ENCODE measurements around the gene PCGF1.
A peak's percentile ranks its signal among the peaks of the same experiment; 100 is the strongest.

Gene PCGF1

GRCh38 chr2:74507145-74507925 lies at the start of gene PCGF1:
TSS of gene PCGF1 (minus strand) at chr2:74507695. CDS start at chr2:74507668, 27 bp downstream.
- peak; percentile 53 for TF ChIP-seq CTCF (IDR thresholded peaks at IDR 0.05; ENCODE audit: control insufficient read depth, insufficient read depth, low read depth, low read length, missing control alignments)
- peak; percentile 93 for DNase-seq (ENCODE audit: low read depth)
- peak within 1 kb of the TSS; percentile 84 for H3K4me3 ChIP-seq (ENCODE audit: control insufficient read depth, low read depth, low read length)

- no peak for DNase-seq (ENCODE audit: low read depth)
- H3K4me3 ChIP-seq (ENCODE audit: control insufficient read depth, low read depth, low read length), result no peak overlapping the region
- TF ChIP-seq CTCF (IDR thresholded peaks at IDR 0.05; ENCODE audit: control insufficient read depth, insufficient read depth, low read depth, low read length, missing control alignments), result no peak
These were observed 49.4 kb upstream of the PCGF1 start for GRCh38 chr2:74556831-74557370.

- H3K4me3 ChIP-seq (ENCODE audit: control insufficient read depth, low read depth, low read length), result no peak overlapping the region
- TF ChIP-seq CTCF (IDR thresholded peaks at IDR 0.05; ENCODE audit: control insufficient read depth, insufficient read depth, low read depth, low read length, missing control alignments), result no peak
- no peak for DNase-seq (ENCODE audit: low read depth)
These were observed 48.7 kb upstream of the PCGF1 start for GRCh38 chr2:74556159-74556558.

- no peak for TF ChIP-seq CTCF (IDR thresholded peaks at IDR 0.05; ENCODE audit: control insufficient read depth, insufficient read depth, low read depth, low read length, missing control alignments)
- DNase-seq (ENCODE audit: low read depth), result no peak
- peak overlapping the region; percentile 94 for H3K4me3 ChIP-seq (ENCODE audit: control insufficient read depth, low read depth, low read length)
These were observed 48.2 kb upstream of the PCGF1 start for GRCh38 chr2:74555610-74556103.

DNA sequence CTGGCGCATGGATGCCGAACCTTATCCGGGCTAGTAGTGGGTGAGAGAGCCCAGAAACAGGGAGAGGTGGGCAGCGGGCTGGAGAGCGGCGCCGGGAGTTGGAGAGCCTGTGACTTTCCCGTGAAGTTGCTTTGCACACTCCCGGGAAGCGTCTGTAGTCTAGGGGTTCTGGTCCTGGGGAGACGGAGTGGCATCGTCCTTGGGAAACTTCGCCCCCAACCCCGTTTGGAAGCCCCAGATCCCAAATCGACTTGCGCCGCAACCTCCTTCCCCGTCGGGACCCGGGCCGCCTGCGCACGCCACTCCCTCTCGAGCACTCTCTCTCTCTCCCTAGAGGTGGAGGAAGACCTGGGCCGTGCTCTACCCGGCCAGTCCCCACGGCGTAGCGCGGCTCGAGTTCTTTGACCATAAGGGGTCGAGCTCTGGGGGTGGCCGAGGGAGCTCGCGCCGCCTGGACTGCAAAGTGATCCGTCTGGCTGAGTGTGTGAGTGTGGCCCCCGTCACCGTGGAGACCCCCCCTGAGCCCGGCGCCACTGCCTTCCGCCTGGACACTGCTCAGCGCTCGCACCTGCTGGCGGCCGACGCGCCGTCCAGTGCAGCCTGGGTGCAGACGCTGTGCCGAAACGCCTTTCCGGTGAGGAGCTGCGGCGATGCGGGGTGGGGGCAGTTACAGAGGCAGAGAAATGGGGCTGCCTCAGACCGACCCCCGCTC lies 47.5 kb upstream of the PCGF1 start:
- peak overlapping the region; percentile 94 for H3K4me3 ChIP-seq (ENCODE audit: control insufficient read depth, low read depth, low read length)
- no peak for DNase-seq (ENCODE audit: low read depth)
- TF ChIP-seq CTCF (IDR thresholded peaks at IDR 0.05; ENCODE audit: control insufficient read depth, insufficient read depth, low read depth, low read length, missing control alignments), result no peak

- no peak for DNase-seq (ENCODE audit: low read depth)
- TF ChIP-seq CTCF (IDR thresholded peaks at IDR 0.05; ENCODE audit: control insufficient read depth, insufficient read depth, low read depth, low read length, missing control alignments), result no peak
These were observed 46.7 kb upstream of the PCGF1 start, which contains the start of the genes DOK1 and LOXL3 for GRCh38 chr2:74553892-74554819. TSS of gene DOK1 (plus strand) at chr2:74554720. CDS start at chr2:74554755, 35 bp downstream. TSS of gene LOXL3 (minus strand) at chr2:74553942. CDS start at chr2:74552634, 1,308 bp downstream.

More at GRCh38 chr2:74553892-74554819, 46.7 kb upstream of the PCGF1 start, which contains the start of the genes DOK1 and LOXL3:
- H3K4me3 ChIP-seq (ENCODE audit: control insufficient read depth, low read depth, low read length), result peak within 1 kb of the TSS; percentile 94

All from AG09309 (cell line).